Measurements from ENCODE around the gene KRT6B.
"Not testable (repeated sequence)": the region's sequence is repeated elsewhere in the genome, so short reads cannot be mapped to it uniquely, and the experiment has no call there.

Gene KRT6B

GRCh38 chr12:52452101-52452500, at the start of gene KRT6B:
Gene KRT6B (minus strand): TSS chr12:52452146. CDS start chr12:52452078, 68 bp downstream.
- H3K9me2 ChIP-seq (replicated peaks; ENCODE audit: low read depth, low read length) = no peaks in the 10 kb centered on the region
- H3K9ac ChIP-seq (ENCODE audit: low read depth, low read length, poor library complexity, severe bottlenecking) = no peak within 1 kb of the TSS
- H4K20me1 ChIP-seq (ENCODE audit: insufficient read depth, low read length, poor library complexity, severe bottlenecking) = no peaks in the 10 kb centered on the region
- H3K4me2 ChIP-seq (ENCODE audit: low read depth, low read length, poor library complexity, severe bottlenecking) = no peak within 1 kb of the TSS
- no peaks in the 10 kb centered on the region for H3K9me3 ChIP-seq (ENCODE audit: insufficient read depth, low read depth, low read length)
- no peak within 1 kb of the TSS for H3K4me3 ChIP-seq (ENCODE audit: low read length, poor library complexity, severe bottlenecking)
- no peaks in the 10 kb centered on the region for H3K27me3 ChIP-seq (ENCODE audit: insufficient read depth, low read length, poor library complexity, severe bottlenecking)
- no peaks in the 10 kb centered on the region for H3K4me1 ChIP-seq (ENCODE audit: insufficient read depth, low read length, poor library complexity, severe bottlenecking)
- H3K36me3 ChIP-seq (ENCODE audit: insufficient read depth, low read length) = no peaks in the 10 kb centered on the region
- H3F3A ChIP-seq (ENCODE audit: low read depth) = no peaks in the 10 kb centered on the region
- H3K79me2 ChIP-seq (ENCODE audit: insufficient read depth, low read length) = no peaks in the 10 kb centered on the region
- no peak within 1 kb of the TSS for H2AFZ ChIP-seq (ENCODE audit: low read length)
- no peak for TF ChIP-seq CTCF (conservative IDR thresholded peaks at IDR 0.05; ENCODE audit: low read length)
- no peak for TF ChIP-seq EZH2phosphoT487 (IDR thresholded peaks at IDR 0.05; ENCODE audit: borderline replicate concordance)

- Histone ChIP-seq H3K9me2 (replicated peaks; ENCODE audit: low read depth, low read length) (no peaks in the 10 kb centered on the region), H4K20me1 (ENCODE audit: insufficient read depth, low read length, poor library complexity, severe bottlenecking) (no peaks in the 10 kb centered on the region), H3F3A (ENCODE audit: low read depth) (no peaks in the 10 kb centered on the region), H3K4me3 (ENCODE audit: low read length, poor library complexity, severe bottlenecking) (no peak overlapping the region), H3K79me2 (ENCODE audit: insufficient read depth, low read length) (no peaks in the 10 kb centered on the region), H3K4me2 (ENCODE audit: low read depth, low read length, poor library complexity, severe bottlenecking) (no peak overlapping the region), H3K4me1 (ENCODE audit: insufficient read depth, low read length, poor library complexity, severe bottlenecking) (no peaks in the 10 kb centered on the region), H3K27me3 (ENCODE audit: insufficient read depth, low read length, poor library complexity, severe bottlenecking) (no peaks in the 10 kb centered on the region), H3K9me3 (ENCODE audit: insufficient read depth, low read depth, low read length) (0 out of 2 replicates have a peak, but pooled peaks cover 3% of the 10 kb centered on the region), H3K36me3 (ENCODE audit: insufficient read depth, low read length) (no peaks in the 10 kb centered on the region), H2AFZ (ENCODE audit: low read length) (no peak overlapping the region), H3K9ac (ENCODE audit: low read depth, low read length, poor library complexity, severe bottlenecking) (no peak overlapping the region)
- no peak for TF ChIP-seq EZH2phosphoT487 (IDR thresholded peaks at IDR 0.05; ENCODE audit: borderline replicate concordance)
- TF ChIP-seq CTCF (conservative IDR thresholded peaks at IDR 0.05; ENCODE audit: low read length) = no peak
Observed at GRCh38 chr12:52501490-52501889, 49.5 kb upstream of the KRT6B start.

- not testable (repeated sequence) for H3K36me3 ChIP-seq (ENCODE audit: insufficient read depth, low read length)
Observed at GRCh38 chr12:52500574-52500973, 48.6 kb upstream of the KRT6B start.

GRCh38 chr12:52499806-52500560, 48.0 kb upstream of the KRT6B start:
- Histone ChIP-seq H3K4me3 (ENCODE audit: low read length, poor library complexity, severe bottlenecking) (no peak overlapping the region), H3K79me2 (ENCODE audit: insufficient read depth, low read length) (no peaks in the 10 kb centered on the region), H2AFZ (ENCODE audit: low read length) (no peak overlapping the region), H3K9me2 (replicated peaks; ENCODE audit: low read depth, low read length) (no peaks in the 10 kb centered on the region), H3K9me3 (ENCODE audit: insufficient read depth, low read depth, low read length) (0 out of 2 replicates have a peak, but pooled peaks cover 3% of the 10 kb centered on the region), H3F3A (ENCODE audit: low read depth) (no peaks in the 10 kb centered on the region), H3K27me3 (ENCODE audit: insufficient read depth, low read length, poor library complexity, severe bottlenecking) (no peaks in the 10 kb centered on the region), H4K20me1 (ENCODE audit: insufficient read depth, low read length, poor library complexity, severe bottlenecking) (no peaks in the 10 kb centered on the region), H3K36me3 (ENCODE audit: insufficient read depth, low read length) (no peaks in the 10 kb centered on the region), H3K4me2 (ENCODE audit: low read depth, low read length, poor library complexity, severe bottlenecking) (no peak overlapping the region), H3K4me1 (ENCODE audit: insufficient read depth, low read length, poor library complexity, severe bottlenecking) (no peaks in the 10 kb centered on the region), H3K9ac (ENCODE audit: low read depth, low read length, poor library complexity, severe bottlenecking) (no peak overlapping the region)
- TF ChIP-seq EZH2phosphoT487 (IDR thresholded peaks at IDR 0.05; ENCODE audit: borderline replicate concordance) (no peak), CTCF (conservative IDR thresholded peaks at IDR 0.05; ENCODE audit: low read length) (no peak)

More at GRCh38 chr12:52500574-52500973, 48.6 kb upstream of the KRT6B start:
- not testable (repeated sequence) for H3K4me3 ChIP-seq (ENCODE audit: low read length, poor library complexity, severe bottlenecking); H3K27me3 ChIP-seq (ENCODE audit: insufficient read depth, low read length, poor library complexity, severe bottlenecking); H3K79me2 ChIP-seq (ENCODE audit: insufficient read depth, low read length); H2AFZ ChIP-seq (ENCODE audit: low read length); H3K9me2 ChIP-seq (replicated peaks; ENCODE audit: low read depth, low read length); H3K9ac ChIP-seq (ENCODE audit: low read depth, low read length, poor library complexity, severe bottlenecking); H3K4me1 ChIP-seq (ENCODE audit: insufficient read depth, low read length, poor library complexity, severe bottlenecking); H3K4me2 ChIP-seq (ENCODE audit: low read depth, low read length, poor library complexity, severe bottlenecking); H4K20me1 ChIP-seq (ENCODE audit: insufficient read depth, low read length, poor library complexity, severe bottlenecking); H3F3A ChIP-seq (ENCODE audit: low read depth); H3K9me3 ChIP-seq (ENCODE audit: insufficient read depth, low read depth, low read length)
